GM18505 (cell line): ENCODE results near the gene SLC9A1.

Experiments used
- ATAC-seq: cut with Tn5 transposase; IDR thresholded peaks from one replicate; pipeline ENCODE4 v1.9.1; 2021; ENCODE audit not compliant: unreplicated experiment
- POLR2A ChIP-seq: IDR thresholded peaks from 4 replicates; pipeline ENCODE4 v1.6.1; 2011; ENCODE audit warnings: borderline replicate concordance; ENCODE audit not compliant: insufficient read depth, insufficient read length; ENCODE audit errors: extremely low read depth

SLC9A1 gene

DNA sequence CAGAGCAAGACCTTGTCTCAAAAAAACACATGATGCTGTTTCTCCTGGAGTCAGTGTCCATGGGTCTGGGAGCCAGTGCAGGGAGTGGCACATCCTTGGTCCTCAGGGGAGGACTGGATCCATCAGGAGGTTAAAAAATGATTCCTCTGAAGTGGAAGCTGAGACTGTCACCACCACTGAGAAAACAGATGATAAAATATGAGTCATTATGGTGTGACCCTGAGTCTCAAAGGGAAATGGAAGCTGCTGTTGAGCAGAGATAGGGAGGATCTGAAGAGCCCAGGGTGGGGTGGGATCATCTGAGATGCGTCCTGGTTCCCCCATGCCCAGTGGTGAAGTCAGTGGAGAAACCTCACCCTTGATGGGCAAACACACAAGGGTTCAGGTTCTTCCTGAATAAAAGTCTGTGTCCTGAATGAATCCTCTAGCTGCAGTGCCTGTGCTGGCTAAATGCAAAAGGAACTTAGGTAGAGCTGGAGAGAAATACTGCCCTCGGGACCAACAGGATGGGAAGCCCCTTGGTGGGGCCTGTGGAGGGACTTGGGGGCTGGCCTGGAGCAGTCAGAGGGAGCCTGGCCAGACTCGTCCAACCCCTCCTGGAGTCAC, 80.6 kb downstream of the SLC9A1 start:
- no peak for TF ChIP-seq POLR2A
- no peak for ATAC-seq

- no peak for TF ChIP-seq POLR2A
- no peak for ATAC-seq
Measured at GRCh38 chr1:27071049-27071416, 83.9 kb downstream of the SLC9A1 start.

DNA sequence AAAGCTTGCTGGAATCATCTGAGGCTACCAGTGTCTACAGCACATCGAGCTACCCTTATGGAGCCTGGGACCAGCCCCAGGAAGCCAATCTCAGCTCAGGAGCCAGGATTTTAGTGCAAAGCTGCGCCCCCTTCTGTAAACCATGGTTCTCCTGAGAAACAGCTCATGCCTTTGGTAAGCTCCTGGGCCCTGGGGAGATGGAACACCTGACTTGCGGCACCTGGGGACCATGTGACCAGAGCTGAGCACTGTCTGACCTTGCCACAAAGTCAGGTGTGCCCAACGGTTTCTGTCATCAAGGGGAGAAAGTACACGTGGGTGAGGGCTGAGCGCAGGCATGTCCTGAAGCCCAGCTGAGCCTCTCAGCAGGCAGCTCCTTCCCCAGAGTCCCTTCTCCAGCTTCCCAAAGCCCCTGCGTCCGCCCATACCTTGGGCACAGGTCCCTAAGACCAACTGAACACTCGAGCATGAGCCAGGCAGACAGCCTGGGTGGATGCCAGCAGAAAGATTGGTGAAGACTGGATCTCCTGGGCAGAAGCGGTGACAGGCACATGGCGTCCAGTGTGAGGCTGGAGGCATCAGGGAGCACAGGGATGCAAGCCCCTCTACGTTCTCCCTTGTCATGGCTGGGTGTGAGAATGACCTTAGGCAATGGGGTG, 84.4 kb downstream of the SLC9A1 start:
- TF ChIP-seq POLR2A = no peak
- ATAC-seq = no peak

- no peak for TF ChIP-seq POLR2A
- ATAC-seq = no peak
Measured at GRCh38 chr1:27068922-27069321, 86.0 kb downstream of the SLC9A1 start.

GRCh38 chr1:27065999-27066630, 88.8 kb downstream of the SLC9A1 start:
- no peak for ATAC-seq
- no peak for TF ChIP-seq POLR2A

- no peak for ATAC-seq
- TF ChIP-seq POLR2A = no peak
Measured at GRCh38 chr1:27060891-27061290, 94.0 kb downstream of the SLC9A1 start.

DNA sequence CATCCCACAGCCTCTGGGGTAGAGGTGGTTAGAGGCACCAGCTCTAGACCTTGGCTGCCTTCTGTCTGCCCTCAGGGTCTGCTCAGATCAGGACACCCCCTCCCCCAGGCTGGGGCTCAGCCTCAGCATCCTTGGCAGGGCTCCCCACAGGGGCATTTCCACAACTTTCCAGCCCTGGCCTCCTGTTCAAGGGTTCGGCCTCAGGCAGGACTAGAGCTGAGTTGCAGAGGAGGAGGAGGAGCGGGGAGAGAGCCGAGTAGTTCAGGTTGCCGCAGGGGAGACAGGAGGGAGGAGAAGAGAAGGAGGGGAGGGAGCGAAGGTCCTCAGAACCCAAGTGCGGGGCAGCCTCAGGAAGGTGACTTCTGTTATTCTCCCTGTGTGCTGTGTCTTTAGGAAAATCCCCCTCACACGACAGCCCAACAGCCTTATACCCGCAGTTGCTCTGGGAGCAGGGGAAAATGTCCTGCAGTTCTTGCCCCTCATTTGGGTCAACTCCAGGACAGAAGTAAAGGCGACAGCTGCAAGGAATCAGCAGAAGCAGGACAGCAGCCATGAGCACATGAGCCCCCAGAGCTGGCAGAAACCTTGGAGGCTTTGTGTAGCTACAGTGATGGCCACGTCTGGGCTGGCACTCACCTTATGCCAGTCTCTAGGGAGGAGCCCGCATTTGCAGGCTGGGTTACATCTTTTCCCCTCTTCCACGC, 95.8 kb downstream of the SLC9A1 start:
- ATAC-seq = no peak
- no peak for TF ChIP-seq POLR2A

DNA sequence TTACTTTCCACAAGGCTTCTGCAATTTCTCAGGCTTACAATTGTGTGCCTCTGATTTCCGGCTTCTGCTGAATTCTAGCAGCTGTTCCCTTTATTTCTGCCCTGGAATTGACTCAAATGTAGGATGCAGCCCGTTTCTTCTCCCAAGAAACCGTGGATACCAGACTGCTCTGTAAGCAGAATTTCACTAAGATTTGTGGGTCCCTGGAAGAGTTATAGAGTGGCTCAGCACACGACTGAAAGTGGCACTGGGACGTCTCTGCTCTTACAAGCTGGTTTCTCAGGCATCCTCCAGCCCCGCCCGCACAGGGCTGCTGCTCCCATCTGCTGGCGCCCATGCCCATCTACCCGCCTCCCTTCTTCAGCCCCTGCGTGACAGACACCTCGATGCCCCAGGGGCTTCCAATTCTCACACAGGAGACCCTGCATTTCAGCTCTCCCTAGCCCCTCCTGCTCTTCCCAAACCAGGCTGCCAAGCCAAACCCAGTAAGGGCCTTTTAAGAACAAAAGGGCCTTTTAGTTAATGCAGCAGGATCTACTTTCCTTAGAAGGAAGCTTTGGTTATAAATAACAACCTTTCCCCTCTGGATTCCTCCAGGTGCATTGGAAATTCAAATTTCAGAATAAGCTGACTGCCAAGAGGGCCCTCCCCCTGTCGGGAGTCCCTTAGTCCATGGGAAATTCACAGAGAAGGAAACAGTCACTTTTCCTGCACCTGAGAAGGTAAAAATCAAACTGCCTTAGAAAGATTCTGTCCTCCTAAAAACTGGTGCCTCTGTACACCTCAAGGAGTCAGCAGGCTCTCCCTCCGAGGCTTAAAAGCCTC, 96.9 kb downstream of the SLC9A1 start:
- no peak for ATAC-seq
- TF ChIP-seq POLR2A = no peak

DNA sequence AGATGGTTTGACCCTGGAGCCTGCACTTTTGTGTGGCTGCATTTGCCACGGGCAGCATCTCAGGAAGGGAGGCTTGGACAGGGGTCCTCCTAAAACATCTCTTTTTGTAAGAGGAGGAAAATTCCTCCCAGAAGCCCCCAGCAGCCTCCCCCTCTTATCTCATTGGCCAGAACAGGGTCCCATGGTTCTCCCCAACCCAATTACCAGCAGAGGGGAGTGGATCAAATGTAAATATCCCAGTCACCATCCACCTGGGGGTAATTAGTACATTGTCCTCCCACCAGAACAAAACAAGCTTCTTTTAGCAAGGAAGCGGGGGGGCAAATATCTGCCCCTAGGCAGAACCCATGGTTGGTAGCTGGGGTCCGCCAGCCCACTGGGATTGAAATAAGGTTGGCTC, 97.5 kb downstream of the SLC9A1 start:
- no peak for ATAC-seq
- TF ChIP-seq POLR2A = no peak

DNA sequence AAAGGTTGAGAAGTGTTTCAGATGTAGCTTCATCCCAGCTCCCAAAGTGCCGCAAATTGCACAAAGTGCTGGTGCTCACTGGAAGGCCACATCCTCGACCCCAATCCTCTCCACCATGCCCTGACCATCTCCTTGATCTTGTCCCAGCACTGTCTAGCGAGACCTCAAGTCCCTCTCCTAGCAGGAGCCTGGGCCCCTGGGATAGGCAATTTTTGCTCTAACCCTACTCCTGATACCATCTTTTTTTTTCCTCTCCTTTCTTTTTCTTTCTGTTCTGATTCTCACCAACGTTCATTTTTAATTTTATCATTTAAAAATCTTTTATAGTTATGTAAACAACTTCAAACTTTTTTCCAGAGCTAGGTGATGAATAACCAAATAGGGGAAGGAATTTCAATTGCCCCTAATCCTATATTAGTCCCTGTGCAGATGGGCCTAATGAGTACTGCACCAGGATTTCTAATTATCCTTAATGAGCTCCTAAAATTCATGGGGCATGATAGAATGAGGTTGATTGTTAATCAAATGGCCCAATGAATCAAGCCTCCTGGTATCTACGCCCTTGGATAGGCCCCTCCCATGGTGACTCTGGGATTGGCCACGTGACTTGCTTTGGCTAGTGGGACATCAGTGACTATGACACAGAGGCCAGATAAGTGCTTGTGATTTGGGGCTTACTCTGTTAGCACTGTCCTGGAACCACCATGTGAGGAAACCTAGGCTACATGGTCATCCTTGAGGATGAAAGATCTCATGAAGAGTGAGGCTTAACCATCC, 100.8 kb downstream of the SLC9A1 start:
- TF ChIP-seq POLR2A = no peak
- ATAC-seq = no peak

GRCh38 chr1:27052527-27052926, 102.4 kb downstream of the SLC9A1 start:
- ATAC-seq = no peak
- TF ChIP-seq POLR2A = no peak

GRCh38 chr1:27049607-27050006, 105.3 kb downstream of the SLC9A1 start:
- no peak for ATAC-seq
- no peak for TF ChIP-seq POLR2A
